Thymus (tissue), 11 donors: ENCODE data around the gene CR2. TPM values are rescaled to one million over a fixed set of nuclear protein-coding genes. Genes with fewer than 3 reads are reported as not detected.
"Not testable (repeated sequence)": the region's sequence is repeated elsewhere in the genome, so short reads cannot be mapped to it uniquely, and the experiment has no call there.

Source experiments
- DNase-seq, 9 donors: peaks; one replicate each; pipeline ENCODE4 v3.0.0-alpha.2; 2013; ENCODE audit warnings: low spot score in 9 of 9, low read depth in 6 of 9, missing footprints in 1 of 9
- H3K27ac ChIP-seq, 2 donors: one replicate each; pipeline ENCODE4 v1.5.1; 2013; ENCODE audit warnings: control low read depth in 1 of 2, low read depth in 1 of 2, low read length in 1 of 2, mild to moderate bottlenecking in 1 of 2, moderate library complexity in 1 of 2
- H3K27me3 ChIP-seq, 2 donors: one replicate each; pipeline ENCODE4 v1.5.1; 2013; ENCODE audit warnings: low read length in 1 of 2; ENCODE audit not compliant: control insufficient read depth in 2 of 2, insufficient read depth in 1 of 2
- H3K36me3 ChIP-seq, 2 donors: one replicate each; pipeline ENCODE4 v1.5.1; 2013; ENCODE audit warnings: low read length in 1 of 2, mild to moderate bottlenecking in 1 of 2, moderate library complexity in 1 of 2; ENCODE audit not compliant: control insufficient read depth in 2 of 2, insufficient read depth in 2 of 2
- H3K4me1 ChIP-seq, 2 donors: one replicate each; pipeline ENCODE4 v1.5.1; 2013; ENCODE audit warnings: low read length in 2 of 2; ENCODE audit not compliant: control insufficient read depth in 2 of 2, insufficient read depth in 2 of 2
- H3K4me3 ChIP-seq, 2 donors: one replicate each; pipeline ENCODE4 v1.5.1; 2013; ENCODE audit warnings: low read length in 2 of 2, control low read depth in 1 of 2, mild to moderate bottlenecking in 1 of 2
- H3K9me3 ChIP-seq, 2 donors: one replicate each; pipeline ENCODE4 v1.5.1; 2013; ENCODE audit warnings: low read length in 1 of 2, mild to moderate bottlenecking in 1 of 2; ENCODE audit not compliant: control insufficient read depth in 2 of 2, insufficient read depth in 1 of 2
- WGBS: extraction: QIAGEN DNeasy Blood & Tissue Kit; methylation state at CpG from one replicate; pipeline ENCODE4 v1.1.7; 2013; 5-methylcytosine and 5-hydroxymethylcytosine counted together
- polyA plus RNA-seq: library from polyadenylated mRNA; stranded (reverse); fragments of 200-250 nt; gene quantifications from one replicate; pipeline ENCODE4 v1.2.3, GENCODE V29; 2013
- total RNA-seq: library from RNA; stranded (reverse); fragments of 120-200 nt; gene quantifications from one replicate; pipeline ENCODE4 v1.2.4, GENCODE V29; 2013
- donor health status: healthy.

Gene CR2
- total and polyA plus RNA-seq, 2 donors = 4.6 to 8.5 TPM

DNA sequence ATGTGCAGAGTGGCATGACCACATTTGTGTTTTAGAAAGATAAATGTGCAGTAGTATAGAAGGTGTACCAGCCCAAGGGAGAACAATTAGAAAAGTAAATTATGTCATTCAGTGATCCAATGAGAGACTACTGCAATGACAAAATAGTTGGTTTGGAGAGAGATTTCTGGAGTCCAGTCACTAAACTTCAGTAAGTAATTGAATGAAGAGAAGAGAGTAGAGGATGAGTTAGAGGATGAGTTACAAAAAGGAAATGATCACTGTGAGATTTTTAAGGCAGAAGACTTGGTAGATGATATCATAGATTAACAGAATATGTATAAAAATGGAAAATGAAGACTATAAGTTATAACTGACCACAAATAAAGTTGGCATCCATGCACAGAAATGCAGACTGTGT, 8.4 kb downstream of the CR2 start:
- no peak overlapping the region for H3K27ac ChIP-seq
- no peak overlapping the region for H3K4me3 ChIP-seq
- H3K4me1 ChIP-seq = peaks cover 42 to 50% of the 10 kb centered on the region in 2 donors
- DNase-seq = no peak
- no peaks in the 10 kb centered on the region for H3K36me3 ChIP-seq
- no peaks in the 10 kb centered on the region for H3K9me3 ChIP-seq
- H3K27me3 ChIP-seq = no peaks in the 10 kb centered on the region

- peaks cover 38 to 45% of the 10 kb centered on the region in 2 donors for H3K4me1 ChIP-seq
- no peak overlapping the region for H3K4me3 ChIP-seq
- no peaks in the 10 kb centered on the region for H3K27me3 ChIP-seq
- H3K9me3 ChIP-seq = no peaks in the 10 kb centered on the region
- peak overlapping the region in 1 of 2 donors; percentile 32 for H3K27ac ChIP-seq
- no peak for DNase-seq
- H3K36me3 ChIP-seq = no peaks in the 10 kb centered on the region
These were observed 8.9 kb downstream of the CR2 start for GRCh38 chr1:207463021-207463420.

DNA sequence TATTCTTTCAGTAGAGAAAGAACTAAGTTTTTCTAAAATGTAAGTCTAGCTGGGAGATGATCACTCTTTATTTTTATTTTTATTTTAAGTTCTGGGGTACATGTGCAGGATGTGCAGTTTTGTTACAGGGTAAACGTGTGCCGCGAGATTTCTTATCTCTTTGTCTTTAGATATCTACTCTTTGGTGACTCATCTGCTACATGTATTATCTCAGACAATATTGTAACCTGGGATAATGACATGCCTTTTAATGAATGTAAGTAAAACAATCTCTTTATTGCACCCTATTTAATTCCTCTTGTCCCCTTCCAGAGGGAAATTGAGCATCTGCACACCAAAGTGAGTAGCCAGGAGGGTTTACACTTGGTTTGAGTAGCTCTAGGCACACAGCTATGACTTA, 9.4 kb downstream of the CR2 start:
- DNase-seq = peak in 2 of 9 donors; percentile 36 to 70
- Histone ChIP-seq H3K27me3 (no peaks in the 10 kb centered on the region), H3K4me3 (no peak overlapping the region), H3K4me1 (peaks cover 32 to 42% of the 10 kb centered on the region in 2 donors), H3K27ac (peak overlapping the region in 1 of 2 donors; percentile 32), H3K36me3 (peaks cover 0 to 3% of the 10 kb centered on the region in 2 donors), H3K9me3 (no peaks in the 10 kb centered on the region)
- WGBS = 15% methylated on average over 3 of the region's 3 CpGs

DNA sequence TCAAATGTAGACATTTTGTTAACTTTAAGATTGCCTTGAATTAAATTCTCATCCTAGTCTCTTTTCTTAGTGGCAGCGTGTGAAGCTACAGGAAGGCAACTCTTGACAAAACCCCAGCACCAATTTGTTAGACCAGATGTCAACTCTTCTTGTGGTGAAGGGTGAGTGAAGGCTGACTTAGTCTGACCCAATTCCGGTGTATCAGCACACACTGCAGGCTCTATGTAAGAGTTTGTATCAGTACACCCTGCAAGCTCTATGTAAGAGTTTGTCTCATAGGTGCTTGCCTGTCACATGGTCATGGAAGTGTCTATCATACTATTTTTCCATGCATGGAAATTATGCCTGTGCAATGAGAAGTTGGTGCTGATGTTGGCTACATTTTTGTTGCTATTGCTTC, 16.8 kb downstream of the CR2 start:
- Histone ChIP-seq H3K27me3 (no peaks in the 10 kb centered on the region), H3K4me3 (peak overlapping the region in 1 of 2 donors; percentile 6), H3K9me3 (no peaks in the 10 kb centered on the region), H3K4me1 (peaks cover 15 to 25% of the 10 kb centered on the region in 2 donors), H3K36me3 (peaks cover 0 to 21% of the 10 kb centered on the region in 2 donors), H3K27ac (peak overlapping the region; percentile 83 to 93)
- DNase-seq = peak in 8 of 9 donors; percentile 60 to 94 (median 80)
- 20% methylated on average over 2 of the region's 2 CpGs for WGBS

- Histone ChIP-seq H3K9me3 (no peaks in the 10 kb centered on the region), H3K36me3 (peaks cover 0 to 17% of the 10 kb centered on the region in 2 donors), H3K27me3 (no peaks in the 10 kb centered on the region), H3K4me3 (no peak overlapping the region), H3K4me1 (peaks cover 11 to 18% of the 10 kb centered on the region in 2 donors), H3K27ac (no peak overlapping the region)
- no peak for DNase-seq
- 98% methylated on average over 1 of the region's 1 CpG for WGBS
These were observed 20.1 kb downstream of the CR2 start for GRCh38 chr1:207474210-207474609.

- no peaks in the 10 kb centered on the region for H3K9me3 ChIP-seq
- H3K36me3 ChIP-seq = peaks cover 0 to 8% of the 10 kb centered on the region in 2 donors
- no peak for DNase-seq
- H3K27ac ChIP-seq = no peak overlapping the region
- WGBS = 99% methylated on average over 3 of the region's 3 CpGs
- no peaks in the 10 kb centered on the region for H3K4me1 ChIP-seq
- H3K4me3 ChIP-seq = no peak overlapping the region
- H3K27me3 ChIP-seq = no peaks in the 10 kb centered on the region
These were observed 32.1 kb downstream of the CR2 start for GRCh38 chr1:207486198-207486597.

GRCh38 chr1:207487636-207488035, 33.5 kb downstream of the CR2 start:
- Histone ChIP-seq H3K4me3 (no peak overlapping the region), H3K27ac (no peak overlapping the region), H3K36me3 (peaks cover 0 to 8% of the 10 kb centered on the region in 2 donors), H3K4me1 (no peaks in the 10 kb centered on the region), H3K27me3 (no peaks in the 10 kb centered on the region), H3K9me3 (no peaks in the 10 kb centered on the region)
- no peak for DNase-seq
- whole genome bisulfite sequencing = 93% methylated on average over 4 of the region's 4 CpGs

- Histone ChIP-seq H3K4me1 (peaks cover 4 to 14% of the 10 kb centered on the region in 2 donors), H3K9me3 (no peaks in the 10 kb centered on the region), H3K36me3 (peaks cover 0 to 4% of the 10 kb centered on the region in 2 donors), H3K4me3 (no peak overlapping the region), H3K27ac (no peak overlapping the region), H3K27me3 (peaks cover 3 to 10% of the 10 kb centered on the region in 2 donors)
- 96% methylated on average over 3 of the region's 3 CpGs for WGBS
- no peak for DNase-seq
These were observed 39.1 kb downstream of the CR2 start for GRCh38 chr1:207493212-207493611.

DNA sequence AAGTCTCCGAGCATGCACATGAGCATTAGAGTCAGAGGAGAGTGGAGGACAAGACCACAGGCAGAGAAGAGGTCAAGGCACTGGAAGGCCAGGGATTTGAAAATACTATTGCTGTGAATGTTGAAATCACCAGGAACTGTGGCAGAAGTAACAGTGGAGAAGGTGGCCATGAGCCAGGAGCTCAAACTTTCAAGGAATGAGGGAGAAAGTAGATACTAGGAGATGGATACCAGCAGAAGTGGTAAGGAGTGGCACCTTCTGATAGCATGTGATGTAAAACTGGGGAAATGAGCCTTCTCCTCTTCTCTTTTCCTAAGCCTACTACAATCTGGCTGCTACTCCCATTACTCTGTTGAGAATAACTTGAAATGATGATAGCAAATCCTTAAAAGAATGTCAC, 40.0 kb downstream of the CR2 start:
- Histone ChIP-seq H3K36me3 (peaks cover 0 to 1% of the 10 kb centered on the region in 2 donors), H3K4me3 (no peak overlapping the region), H3K27me3 (peaks cover 3 to 10% of the 10 kb centered on the region in 2 donors), H3K9me3 (no peaks in the 10 kb centered on the region), H3K27ac (no peak overlapping the region), H3K4me1 (peaks cover 4 to 14% of the 10 kb centered on the region in 2 donors)
- 100% methylated on average over 1 of the region's 1 CpG for WGBS
- no peak for DNase-seq

GRCh38 chr1:207495281-207495680, 41.2 kb downstream of the CR2 start:
- H3K9me3 ChIP-seq, H3K27me3 ChIP-seq, H3K36me3 ChIP-seq, H3K27ac ChIP-seq: not testable (repeated sequence)
- Histone ChIP-seq H3K4me1 (peaks cover 4 to 14% of the 10 kb centered on the region in 2 donors), H3K4me3 (peak overlapping the region in 1 of 2 donors; percentile 47)
- peak in 1 of 9 donors; percentile 51 for DNase-seq
- WGBS = 74% methylated on average over 8 of the region's 8 CpGs
